ENCODE results near the gene FHOD1. TPM values are rescaled to one million over a fixed set of nuclear protein-coding genes. Genes with fewer than 3 reads are reported as not detected.

FHOD1 gene
- total RNA-seq, 2 experiments from 2014 or later, result 16.5 to 55.0 TPM

- Histone ChIP-seq H3K9me2 (ENCODE audit: insufficient read depth, low read length) (no peaks in the 10 kb centered on the region), H3K4me1 (ENCODE audit: insufficient read depth, low read length, poor library complexity, severe bottlenecking) (peaks cover 19% of the 10 kb centered on the region), H2AFZ (ENCODE audit: low read length) (peak overlapping the region; percentile 57; the same call in 1 of the 2 replicates), H3K4me3 (ENCODE audit: low read depth, low read length, poor library complexity, severe bottlenecking) (no peak overlapping the region), H4K20me1 (ENCODE audit: insufficient read depth, low read length) (peaks cover 9% of the 10 kb centered on the region; the same call in 1 of the 2 replicates), H3K9me3 (ENCODE audit: low read length) (no peaks in the 10 kb centered on the region), H3K4me2 (ENCODE audit: low read length) (no peak overlapping the region), H3K27ac (ENCODE audit: low read depth, low read length, poor library complexity, severe bottlenecking) (no peak overlapping the region), H3K36me3 (ENCODE audit: insufficient read depth, low read length) (peaks cover 36% of the 10 kb centered on the region), H3K79me2 (ENCODE audit: insufficient read depth, low read depth, low read length) (peaks cover 22% of the 10 kb centered on the region)
- ChIA-PET CTCF (ENCODE audit: unreplicated experiment) (no interaction called here), POLR2A (interaction anchor here (0.5 to 0.9 kb wide), 2 partner anchors 10 to 375 kb away, joined by 3 to 5 read pairs; no protein-coding TSS in a partner anchor)
- TF ChIP-seq CTCF (conservative IDR thresholded peaks at IDR 0.05; ENCODE audit: low read length), result no peak
- TF ChIP-seq EZH2phosphoT487 (IDR thresholded peaks at IDR 0.05; ENCODE audit: borderline replicate concordance, low read depth, low read length), result no peak
- intact Hi-C loops (cut with micrococcal nuclease; ENCODE audit: unreplicated experiment), result no loop called here
- DNase-seq (ENCODE audit: low spot score), result no peak
- no TSS peak for BruUV-seq (replicated peaks)
These were observed 56.6 kb downstream of the FHOD1 start for GRCh38 chr16:67190448-67191399.

GRCh38 chr16:67190041-67190440 is 57.2 kb downstream of the FHOD1 start, which contains the start of gene EXOC3L1:
EXOC3L1 (minus strand) TSS chr16:67190136; CDS start chr16:67189676, 460 bp downstream.
- Histone ChIP-seq H3K4me1 (ENCODE audit: insufficient read depth, low read length, poor library complexity, severe bottlenecking) (peaks cover 19% of the 10 kb centered on the region), H3K36me3 (ENCODE audit: insufficient read depth, low read length) (peaks cover 29% of the 10 kb centered on the region), H3K4me2 (ENCODE audit: low read length) (no peak within 1 kb of the TSS), H4K20me1 (ENCODE audit: insufficient read depth, low read length) (peaks cover 9% of the 10 kb centered on the region; the same call in 1 of the 2 replicates), H3K27ac (ENCODE audit: low read depth, low read length, poor library complexity, severe bottlenecking) (no peak within 1 kb of the TSS), H3K79me2 (ENCODE audit: insufficient read depth, low read depth, low read length) (peaks cover 22% of the 10 kb centered on the region), H2AFZ (ENCODE audit: low read length) (no peak within 1 kb of the TSS), H3K9me3 (ENCODE audit: low read length) (no peaks in the 10 kb centered on the region), H3K4me3 (ENCODE audit: low read depth, low read length, poor library complexity, severe bottlenecking) (no peak within 1 kb of the TSS), H3K9me2 (ENCODE audit: insufficient read depth, low read length) (no peaks in the 10 kb centered on the region)
- TF ChIP-seq EZH2phosphoT487 (IDR thresholded peaks at IDR 0.05; ENCODE audit: borderline replicate concordance, low read depth, low read length), result no peak
- no peak for TF ChIP-seq CTCF (conservative IDR thresholded peaks at IDR 0.05; ENCODE audit: low read length)
- ChIA-PET CTCF (ENCODE audit: unreplicated experiment) (no interaction called here), POLR2A (no interaction called here)
- intact Hi-C loops (cut with micrococcal nuclease; ENCODE audit: unreplicated experiment), result no loop called here
- no peak for DNase-seq (ENCODE audit: low spot score)
- BruUV-seq (replicated peaks), result no TSS peak

Measured in OCI-LY7 (cell line).